GM21723 (cell line): ENCODE measurements around the gene STIM1.
"Not testable (repeated sequence)": the region's sequence is repeated elsewhere in the genome, so short reads cannot be mapped to it uniquely, and the experiment has no call there.

Experiments used
- ATAC-seq: cut with Tn5 transposase; IDR thresholded peaks from one replicate; pipeline ENCODE4 v1.9.1; 2021; ENCODE audit warnings: mild to moderate bottlenecking, moderate library complexity; ENCODE audit not compliant: unreplicated experiment

Gene STIM1

GRCh38 chr11:3970108-3970507, 114.6 kb downstream of the STIM1 start:
- ATAC-seq, result no peak

DNA sequence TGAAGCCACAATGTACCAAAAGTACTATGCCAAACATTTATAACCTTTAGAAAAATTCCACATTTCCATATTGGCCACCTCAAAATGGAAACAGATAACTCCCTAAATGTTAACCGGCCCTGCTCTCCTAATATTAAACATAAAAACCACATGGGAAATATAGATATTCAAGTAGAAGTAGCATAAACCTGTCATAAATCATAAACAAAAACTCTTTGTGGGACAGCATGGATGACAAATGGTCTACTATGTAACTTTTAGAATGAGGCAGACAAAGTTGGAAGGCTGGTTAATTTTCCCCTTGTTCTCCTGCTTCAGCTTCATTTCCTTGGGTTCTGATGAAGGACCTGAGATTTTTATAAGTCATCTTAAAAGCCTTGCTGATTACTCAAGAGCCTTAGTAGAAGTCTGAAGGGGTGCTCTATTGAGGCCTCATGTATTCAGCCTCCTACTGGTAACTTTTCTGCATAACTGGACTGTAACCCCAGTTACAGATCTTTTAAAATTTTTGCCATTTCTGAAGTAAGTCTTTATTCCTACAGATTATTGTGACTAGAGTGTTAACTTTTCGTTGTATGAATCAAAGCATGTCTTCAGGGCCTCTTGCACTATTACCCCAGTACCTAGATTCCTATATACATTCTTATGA, 116.4 kb downstream of the STIM1 start:
- no peak for ATAC-seq

DNA sequence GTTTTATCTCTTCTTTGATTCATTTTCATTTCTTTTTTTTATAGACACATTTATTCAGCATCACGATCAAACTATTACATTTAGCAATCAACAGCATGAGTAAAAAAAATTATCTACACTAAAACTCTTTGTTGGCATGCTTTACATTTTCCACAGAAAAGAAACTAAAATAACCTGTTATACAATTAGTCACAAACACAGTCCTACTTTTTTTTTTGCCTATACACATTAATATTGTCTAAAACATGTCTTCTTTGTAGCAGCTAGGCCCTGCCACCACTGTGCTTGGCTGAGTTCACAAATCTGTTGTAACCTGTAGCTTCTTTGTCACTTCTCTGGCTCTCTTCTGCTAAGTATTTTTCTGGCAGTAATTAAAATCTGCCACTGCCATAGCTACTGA, 117.0 kb downstream of the STIM1 start:
- no peak for ATAC-seq

DNA sequence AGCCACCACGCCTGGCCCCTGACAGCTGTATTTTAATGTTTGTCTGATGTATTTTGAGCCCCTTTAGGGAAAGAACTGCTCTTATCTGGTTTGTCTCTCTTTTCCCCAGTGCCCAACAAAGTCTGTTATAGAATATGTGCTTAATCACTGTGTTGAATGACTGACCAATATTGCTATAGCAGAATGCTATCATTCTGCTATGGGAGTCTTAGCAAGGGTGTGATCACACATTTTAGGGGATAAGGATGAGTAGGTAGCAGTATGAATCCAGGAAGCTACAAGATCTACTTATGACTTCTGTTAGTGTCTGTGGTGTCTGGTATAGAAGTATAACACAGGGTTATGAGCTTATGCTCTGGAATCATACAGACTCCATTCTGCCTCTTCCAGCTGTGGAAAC, 121.6 kb downstream of the STIM1 start:
- no peak for ATAC-seq

DNA sequence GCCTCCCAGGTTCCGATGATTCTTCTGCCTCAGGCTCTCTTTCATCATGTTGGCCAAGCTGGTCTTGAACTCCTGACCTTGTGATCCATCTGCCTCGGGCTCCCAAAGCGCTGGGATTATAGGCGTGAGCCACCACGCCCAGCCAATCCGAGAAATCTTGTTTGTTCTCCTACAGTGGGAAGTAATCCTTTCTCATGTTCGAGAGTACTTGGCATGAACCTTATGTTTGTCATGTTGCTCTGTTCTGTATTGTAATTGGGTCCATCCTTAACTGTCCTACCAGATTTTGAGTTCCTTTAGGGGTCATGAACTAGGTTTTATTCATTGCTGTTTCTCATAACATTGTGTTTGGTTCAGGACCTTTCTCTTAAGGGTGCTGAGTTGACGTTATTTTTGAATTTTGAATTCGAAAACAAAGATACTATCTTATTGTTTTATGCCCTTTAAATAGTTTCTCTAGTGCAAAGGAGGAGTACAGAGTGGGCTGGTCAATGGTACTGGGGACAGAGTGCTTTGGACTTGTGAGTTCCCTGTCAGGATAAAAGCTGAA, 125.7 kb downstream of the STIM1 start:
- ATAC-seq, result no peak

GRCh38 chr11:3982431-3982830, 127.0 kb downstream of the STIM1 start:
- no peak for ATAC-seq

DNA sequence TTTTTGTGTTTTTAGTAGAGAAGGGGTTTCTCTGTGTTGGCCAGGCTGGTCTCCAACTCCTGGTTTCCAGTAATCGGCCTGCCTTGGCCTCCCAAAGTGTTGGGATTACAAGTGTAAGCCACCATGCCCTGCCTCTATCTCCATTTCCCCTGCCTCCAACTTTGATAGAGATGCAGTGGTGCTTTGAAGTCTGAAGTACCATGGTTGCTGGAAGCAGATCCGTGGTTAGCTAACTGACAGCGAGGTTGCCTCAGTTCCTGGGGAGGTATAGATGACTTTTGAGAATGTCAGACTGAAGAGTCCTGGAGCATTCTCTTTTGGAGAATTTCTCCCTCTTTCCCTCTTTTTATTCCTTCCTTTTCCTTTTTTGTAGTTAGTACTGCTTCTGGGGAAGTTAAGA, 127.6 kb downstream of the STIM1 start:
- no peak for ATAC-seq

DNA sequence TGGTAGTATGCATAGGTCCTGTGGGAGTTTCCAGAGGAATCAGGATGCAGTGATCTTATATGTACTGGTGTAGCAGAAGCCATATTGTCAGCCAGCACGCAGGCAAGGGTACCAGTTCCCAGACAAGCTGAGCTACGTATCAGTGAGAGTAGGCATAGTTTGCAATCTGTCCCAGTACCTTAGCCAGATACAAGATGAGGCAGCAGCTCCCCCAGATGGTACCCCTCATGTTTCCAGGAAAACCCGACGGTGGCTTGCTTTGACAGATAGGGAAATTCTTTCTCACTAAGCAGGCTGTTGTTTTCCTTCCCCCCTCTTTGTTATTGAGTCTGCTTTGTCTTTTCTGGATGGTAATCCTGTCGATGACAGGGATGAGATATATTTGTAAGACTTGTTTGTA, 129.4 kb downstream of the STIM1 start:
- ATAC-seq, result no peak

- ATAC-seq, result no peak
Observed at GRCh38 chr11:3985631-3986030, 130.2 kb downstream of the STIM1 start.

DNA sequence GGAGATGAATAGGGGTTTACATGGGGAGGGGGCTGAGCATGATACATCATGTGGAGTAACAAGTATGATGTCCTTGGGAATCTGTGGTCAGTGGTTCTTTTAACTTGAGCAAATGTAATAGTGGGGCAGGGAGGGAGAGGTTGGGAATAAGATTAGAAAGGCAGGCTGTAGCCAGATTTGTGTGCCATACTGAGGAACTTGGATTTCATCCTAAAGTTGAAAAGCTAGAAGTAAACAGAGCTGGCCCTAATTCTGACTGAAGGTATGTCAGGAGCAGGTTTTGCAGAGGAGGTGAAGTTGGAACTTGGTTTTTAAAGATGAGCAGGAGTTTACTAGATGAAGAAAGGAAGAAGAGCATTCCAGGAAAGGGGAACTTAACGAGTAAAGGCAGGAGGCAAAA, 130.8 kb downstream of the STIM1 start:
- ATAC-seq, result no peak

DNA sequence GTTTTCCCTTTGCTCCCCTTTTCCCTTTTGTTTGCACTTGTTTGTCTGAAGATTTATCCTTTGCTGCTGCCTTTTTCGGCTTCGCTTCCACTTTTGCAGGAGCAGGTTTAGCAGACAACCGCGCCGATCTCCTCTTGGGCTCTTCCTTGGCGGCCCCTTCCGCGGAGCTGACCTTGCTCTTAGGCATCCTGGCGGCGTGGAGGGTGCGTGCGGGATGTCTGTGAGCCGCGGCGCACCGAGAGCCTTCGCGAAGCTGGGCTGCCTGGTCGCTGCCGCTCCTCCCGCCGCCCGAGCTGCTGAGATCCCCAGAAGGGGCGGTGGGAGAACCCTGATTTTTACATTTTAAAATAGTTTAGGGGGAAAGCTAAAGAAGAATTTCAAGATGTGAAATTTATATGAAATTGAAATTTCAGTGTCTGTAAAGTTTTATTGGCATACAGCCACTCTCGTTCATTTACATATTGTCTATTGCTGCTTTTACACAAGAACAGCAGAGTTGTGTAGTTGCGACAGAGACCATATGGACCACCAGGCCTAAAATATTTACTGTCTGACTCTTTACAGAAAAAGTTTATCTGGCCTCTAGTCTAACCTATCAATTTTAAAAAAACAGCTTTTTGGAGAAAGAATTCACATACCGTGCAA, 133.9 kb downstream of the STIM1 start:
- no peak for ATAC-seq

DNA sequence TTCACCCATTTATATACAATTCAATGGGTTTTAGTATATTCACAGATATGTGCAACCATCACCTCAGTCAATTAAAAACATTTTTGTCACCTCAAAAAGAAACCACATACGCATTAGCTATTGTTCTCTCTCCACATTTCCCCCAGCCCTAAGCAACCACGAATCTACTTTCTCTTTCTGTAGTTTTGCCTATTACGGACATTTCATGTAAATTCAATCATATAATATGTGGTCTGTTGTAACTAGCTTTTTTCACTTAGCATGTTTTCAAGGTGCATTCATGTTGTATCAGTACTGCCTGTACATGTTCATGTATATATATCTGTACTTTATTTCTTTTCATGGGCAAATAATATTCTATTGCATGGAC, 134.4 kb downstream of the STIM1 start:
- ATAC-seq, result no peak

DNA sequence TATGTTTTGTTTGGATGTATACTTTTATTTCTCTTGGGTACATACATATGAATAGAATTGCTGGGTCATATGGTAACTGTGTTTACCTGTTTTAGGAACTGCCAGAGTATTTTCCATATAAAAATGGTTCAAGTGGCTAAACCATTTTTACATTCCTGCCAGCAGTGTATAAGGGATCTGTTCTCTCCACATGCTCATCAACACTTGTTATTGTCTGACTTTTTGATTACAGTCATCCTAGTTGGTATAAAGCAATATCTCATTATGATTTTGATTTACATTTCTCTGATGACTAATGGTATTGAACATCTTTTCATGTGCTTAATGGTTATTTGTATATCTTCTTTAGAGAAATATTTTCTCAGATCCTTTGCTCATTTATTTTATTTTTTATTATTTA, 134.9 kb downstream of the STIM1 start:
- ATAC-seq, result no peak

DNA sequence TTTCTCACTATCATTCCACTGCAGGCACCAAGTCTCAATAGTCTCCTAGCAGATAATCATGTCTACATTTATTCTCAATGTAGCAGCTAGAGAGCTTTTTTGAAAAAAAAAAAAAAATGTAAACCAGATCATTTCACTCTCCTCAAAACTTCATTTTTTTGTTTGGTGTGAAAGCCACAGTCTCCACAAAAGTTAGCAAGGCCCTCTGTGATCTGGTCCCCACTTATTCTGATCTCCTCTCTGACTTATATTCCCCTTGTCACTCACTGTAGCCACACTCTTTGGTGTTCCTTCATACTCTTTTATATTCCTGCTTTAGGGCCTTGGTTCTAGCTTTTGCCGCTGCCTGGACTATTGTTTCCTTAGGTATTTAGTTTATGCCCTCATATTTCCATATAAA, 137.5 kb downstream of the STIM1 start:
- ATAC-seq, result no peak

DNA sequence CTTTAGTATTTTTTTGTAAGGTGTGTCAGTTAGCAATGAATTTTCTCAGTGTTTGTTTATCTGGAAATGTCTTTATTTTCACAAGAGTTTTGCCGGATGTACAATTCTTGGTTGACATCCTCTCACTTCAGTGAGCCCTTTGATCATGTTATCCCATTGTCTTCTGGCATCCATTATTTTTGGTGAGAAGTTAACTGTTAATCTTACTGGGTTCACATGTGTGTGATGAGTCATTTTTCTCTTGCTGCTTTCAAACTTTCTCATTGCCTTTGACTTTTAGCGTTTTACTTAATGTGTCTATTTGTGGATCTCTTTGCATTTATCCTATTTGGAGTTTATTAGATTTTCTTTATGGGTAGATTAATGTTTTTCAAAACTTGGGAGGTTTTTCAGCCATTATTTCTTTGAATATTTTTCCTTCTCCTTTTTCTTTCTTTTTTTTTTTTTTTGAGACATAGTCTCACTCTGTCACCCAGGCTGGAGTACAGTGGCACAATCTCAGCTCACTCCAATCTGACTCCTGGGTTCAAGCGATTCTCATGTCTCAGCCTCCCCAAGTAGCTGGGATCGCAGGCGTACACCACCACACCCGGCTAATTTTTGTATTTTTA, 138.7 kb downstream of the STIM1 start:
- ATAC-seq, result no peak

- no peak for ATAC-seq
Observed at GRCh38 chr11:3995307-3995706, 139.8 kb downstream of the STIM1 start.

- no peak for ATAC-seq
Observed at GRCh38 chr11:3995949-3996554, 140.6 kb downstream of the STIM1 start.

GRCh38 chr11:3996651-3997050, 141.2 kb downstream of the STIM1 start:
- ATAC-seq, result no peak

- not testable (repeated sequence) for ATAC-seq
Observed at GRCh38 chr11:4004753-4005152, 149.3 kb downstream of the STIM1 start.

GRCh38 chr11:4006946-4007680, 151.6 kb downstream of the STIM1 start:
- no peak for ATAC-seq

GRCh38 chr11:4008116-4008515, 152.7 kb downstream of the STIM1 start:
- ATAC-seq, result no peak
